ENCODE results near the gene RBBP9. TPM values are rescaled to one million over a fixed set of nuclear protein-coding genes. Genes with fewer than 3 reads are reported as not detected.

The RBBP9 gene
- total RNA-seq, 4 donors from 2014 or later = 11.3 to 16.3 (median 12.6) TPM

GRCh38 chr20:18466574-18466893, 30.5 kb downstream of the RBBP9 start:
- TF ChIP-seq, protein P1, sequence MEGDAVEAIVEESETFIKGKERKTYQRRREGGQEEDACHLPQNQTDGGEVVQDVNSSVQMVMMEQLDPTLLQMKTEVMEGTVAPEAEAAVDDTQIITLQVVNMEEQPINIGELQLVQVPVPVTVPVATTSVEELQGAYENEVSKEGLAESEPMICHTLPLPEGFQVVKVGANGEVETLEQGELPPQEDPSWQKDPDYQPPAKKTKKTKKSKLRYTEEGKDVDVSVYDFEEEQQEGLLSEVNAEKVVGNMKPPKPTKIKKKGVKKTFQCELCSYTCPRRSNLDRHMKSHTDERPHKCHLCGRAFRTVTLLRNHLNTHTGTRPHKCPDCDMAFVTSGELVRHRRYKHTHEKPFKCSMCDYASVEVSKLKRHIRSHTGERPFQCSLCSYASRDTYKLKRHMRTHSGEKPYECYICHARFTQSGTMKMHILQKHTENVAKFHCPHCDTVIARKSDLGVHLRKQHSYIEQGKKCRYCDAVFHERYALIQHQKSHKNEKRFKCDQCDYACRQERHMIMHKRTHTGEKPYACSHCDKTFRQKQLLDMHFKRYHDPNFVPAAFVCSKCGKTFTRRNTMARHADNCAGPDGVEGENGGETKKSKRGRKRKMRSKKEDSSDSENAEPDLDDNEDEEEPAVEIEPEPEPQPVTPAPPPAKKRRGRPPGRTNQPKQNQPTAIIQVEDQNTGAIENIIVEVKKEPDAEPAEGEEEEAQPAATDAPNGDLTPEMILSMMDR (IDR thresholded peaks at IDR 0.05; ENCODE audit: low read depth) = no peak

DNA sequence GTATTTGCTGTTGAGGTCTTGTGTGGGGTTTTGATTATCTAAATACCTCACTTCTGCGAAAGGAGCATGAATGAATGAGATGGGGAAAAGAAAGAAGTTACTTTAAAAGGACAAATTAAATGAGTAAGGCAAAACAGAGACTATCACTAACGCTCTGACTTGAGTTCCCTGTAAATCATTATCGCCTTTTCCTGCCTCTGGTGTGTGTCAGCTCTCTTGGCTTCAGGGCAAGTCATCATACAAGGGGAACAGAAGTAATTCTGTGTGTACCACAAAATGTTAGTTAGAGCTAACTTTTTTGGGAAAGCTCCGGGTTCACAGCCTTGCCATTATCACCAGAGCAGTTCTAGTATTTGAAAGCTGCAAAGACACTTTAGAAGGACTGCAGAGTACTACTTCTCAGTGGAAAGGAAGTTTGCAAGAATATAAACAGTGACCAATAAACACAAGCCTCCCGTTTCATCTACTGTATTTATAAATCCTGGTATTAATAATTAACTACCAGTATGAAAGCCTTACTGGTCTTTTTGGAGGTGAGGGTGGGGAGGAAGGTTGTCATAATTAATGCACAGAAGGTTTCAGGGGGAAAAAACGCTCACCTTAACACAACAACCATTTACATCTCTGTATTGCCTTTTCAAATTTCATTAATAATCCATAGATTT, 31.4 kb downstream of the RBBP9 start:
- TF ChIP-seq, protein P1 (IDR thresholded peaks at IDR 0.05; ENCODE audit: low read depth) = no peak

DNA sequence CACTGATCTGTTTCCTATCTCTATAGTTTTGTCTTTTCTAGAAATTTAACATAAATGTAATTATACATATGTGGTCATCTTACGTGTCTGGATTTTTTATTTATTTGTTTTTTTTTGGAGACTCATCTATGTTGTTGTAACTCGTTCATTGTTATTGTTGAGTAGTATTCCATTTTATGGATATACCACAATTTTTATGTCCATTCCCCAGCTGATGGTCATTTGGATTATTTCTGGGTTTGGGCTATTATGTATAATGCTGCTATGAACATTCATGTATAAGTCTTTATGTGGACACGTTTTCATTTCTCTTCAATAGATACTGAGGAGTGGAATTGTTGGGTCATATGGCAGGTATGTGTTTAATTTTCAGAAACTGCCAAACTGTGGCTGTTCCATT, 40.4 kb downstream of the RBBP9 start:
- TF ChIP-seq, protein P1 (IDR thresholded peaks at IDR 0.05; ENCODE audit: low read depth) = no peak

- TF ChIP-seq, protein P1 (IDR thresholded peaks at IDR 0.05; ENCODE audit: low read depth) = no peak
These were observed 53.1 kb downstream of the RBBP9 start for GRCh38 chr20:18443886-18444285.

DNA sequence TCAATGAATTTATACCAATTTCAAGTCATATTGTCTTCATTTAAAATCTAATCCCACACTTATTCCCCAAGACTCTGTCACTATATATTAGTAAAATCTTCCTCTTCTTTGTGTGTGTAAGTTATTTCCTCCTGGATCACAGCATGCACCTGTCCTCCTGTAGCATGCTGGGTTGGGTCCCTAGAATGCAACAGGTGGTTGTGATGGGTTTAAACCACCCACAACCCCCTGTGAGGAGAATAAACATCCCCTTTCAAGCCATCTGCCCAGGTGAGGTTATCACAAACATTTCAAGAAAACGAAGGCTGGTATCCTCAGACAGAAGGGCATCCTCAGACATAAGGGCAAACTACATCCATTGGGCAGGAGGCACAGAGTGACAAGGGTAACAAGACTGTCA, 56.6 kb downstream of the RBBP9 start:
- TF ChIP-seq, protein P1 (IDR thresholded peaks at IDR 0.05; ENCODE audit: low read depth) = no peak

GRCh38 chr20:18436847-18437246, 60.2 kb downstream of the RBBP9 start:
- TF ChIP-seq, protein P1 (IDR thresholded peaks at IDR 0.05; ENCODE audit: low read depth) = no peak

Small RNA genes lying within 50 kb of the gene (small RNA-seq; reads per million reads assigned to genes)
- not detected for gene MIR3192

Other genes starting within 250 kb of the RBBP9 start
- gene ZNF133, start 208.7 kb downstream of the RBBP9 start, total RNA-seq = 10 to 100 TPM in 3 of 4 donors, 1 to 10 TPM in 1; 5.9 to 18.9 (median 16.8) TPM
- gene DZANK1, start 30.2 kb downstream of the RBBP9 start, total RNA-seq = 1 to 10 TPM in 3 of 4 donors, under 1 TPM in 1; 0.65 to 2.2 (median 2.0) TPM
- 10 to 100 TPM in 2 of 4 donors, 1 to 10 TPM in 2; 6.3 to 13.9 (median 10.8) TPM for gene POLR3F, start 29.8 kb downstream of the RBBP9 start, total RNA-seq
- gene SEC23B, start 10.7 kb upstream of the RBBP9 start, total RNA-seq = 10 to 100 TPM; 20.0 to 35.9 (median 25.4) TPM
- gene SMIM26, start 70.2 kb upstream of the RBBP9 start, total RNA-seq = 100 to 1,000 TPM; 112 to 177 (median 123) TPM
- gene DTD1, start 90.8 kb upstream of the RBBP9 start, total RNA-seq = 10 to 100 TPM; 15.8 to 31.3 (median 28.7) TPM